H9 (cell line): Measurements from ENCODE around the gene INPP5A. TPM values are rescaled to one million over a fixed set of nuclear protein-coding genes. Genes with fewer than 3 reads are reported as not detected.

ENCODE experiments used
- DNase-seq: peaks from one replicate; pipeline ENCODE4 v3.0.0-alpha.2; 2017
- H2AFZ ChIP-seq: one replicate; pipeline ENCODE4 v1.6.1; 2013; ENCODE audit warnings: mild to moderate bottlenecking, low read length, control low read depth, moderate library complexity
- H2AK5ac ChIP-seq: 2 replicates; pipeline ENCODE4 v1.6.1; 2013; ENCODE audit warnings: low read length, control low read depth, mixed read lengths; ENCODE audit not compliant: insufficient read length
- H2BK120ac ChIP-seq: one replicate; pipeline ENCODE4 v1.6.1; 2013; ENCODE audit warnings: low read depth, mild to moderate bottlenecking, low read length, control low read depth, inconsistent platforms; ENCODE audit not compliant: poor library complexity, severe bottlenecking
- H2BK12ac ChIP-seq: 2 replicates; pipeline ENCODE4 v1.6.1; 2013; ENCODE audit warnings: low read length, control low read depth, mixed read lengths, low read depth; ENCODE audit not compliant: insufficient read length
- H2BK15ac ChIP-seq: 2 replicates; pipeline ENCODE4 v1.6.1; 2013; ENCODE audit warnings: low read depth, low read length, control low read depth
- H2BK20ac ChIP-seq: one replicate; pipeline ENCODE4 v1.6.1; 2013; ENCODE audit warnings: low read depth, mild to moderate bottlenecking, low read length, control low read depth, inconsistent platforms; ENCODE audit not compliant: poor library complexity, severe bottlenecking
- H2BK5ac ChIP-seq: 2 replicates; pipeline ENCODE4 v1.6.1; 2013; ENCODE audit warnings: low read length, control low read depth, mixed read lengths; ENCODE audit not compliant: insufficient read length
- H3K14ac ChIP-seq: 2 replicates; pipeline ENCODE4 v1.6.1; 2013; ENCODE audit warnings: low read length, control low read depth; ENCODE audit not compliant: insufficient read depth
- H3K18ac ChIP-seq: 2 replicates; pipeline ENCODE4 v1.6.1; 2013; ENCODE audit warnings: low read depth, mild to moderate bottlenecking, mixed read lengths, low read length, control low read depth; ENCODE audit not compliant: insufficient read length
- H3K23ac ChIP-seq: 2 replicates; pipeline ENCODE4 v1.6.1; 2013; ENCODE audit warnings: low read length, control low read depth, mixed read lengths, low read depth; ENCODE audit not compliant: insufficient read length
- H3K23me2 ChIP-seq: 2 replicates; pipeline ENCODE4 v1.6.1; 2013; ENCODE audit warnings: low read depth, mild to moderate bottlenecking, mixed read lengths, low read length, control low read depth; ENCODE audit not compliant: insufficient read length, poor library complexity, severe bottlenecking
- H3K27ac ChIP-seq: 2 replicates; pipeline ENCODE4 v1.5.1; 2013; ENCODE audit warnings: low read length, control low read depth, mixed read lengths, low read depth; ENCODE audit not compliant: insufficient read length
- H3K27me3 ChIP-seq: 2 replicates; pipeline ENCODE4 v1.6.1; 2013; ENCODE audit warnings: low read length, control low read depth, inconsistent platforms; ENCODE audit not compliant: insufficient read depth
- H3K4ac ChIP-seq: 2 replicates; pipeline ENCODE4 v1.6.1; 2013; ENCODE audit warnings: low read depth, mild to moderate bottlenecking, control low read depth, inconsistent platforms, low read length, moderate library complexity
- H3K4me1 ChIP-seq: 2 replicates; pipeline ENCODE4 v1.6.1; 2013; ENCODE audit warnings: low read length, control low read depth, inconsistent platforms; ENCODE audit not compliant: insufficient read depth
- H3K4me2 ChIP-seq: 2 replicates; pipeline ENCODE4 v1.6.1; 2013; ENCODE audit warnings: low read length, control low read depth, mixed read lengths; ENCODE audit not compliant: insufficient read length, insufficient read depth
- H3K56ac ChIP-seq: 2 replicates; pipeline ENCODE4 v1.6.1; 2013; ENCODE audit warnings: low read depth, mild to moderate bottlenecking, mixed read lengths, low read length, control low read depth; ENCODE audit not compliant: insufficient read length
- H3K79me1 ChIP-seq: 2 replicates; pipeline ENCODE4 v1.6.1; 2013; ENCODE audit warnings: low read depth, mild to moderate bottlenecking, moderate library complexity, low read length, control low read depth, inconsistent platforms; ENCODE audit not compliant: insufficient read depth, poor library complexity, severe bottlenecking
- H3K79me2 ChIP-seq: 2 replicates; pipeline ENCODE4 v1.6.1; 2013; ENCODE audit warnings: low read length, control low read depth, inconsistent platforms; ENCODE audit not compliant: insufficient read depth
- H3K9ac ChIP-seq: 2 replicates; pipeline ENCODE4 v1.6.1; 2013; ENCODE audit warnings: low read length, control low read depth, mixed read lengths; ENCODE audit not compliant: insufficient read length; ENCODE audit errors: extremely low read depth
- H3K9me3 ChIP-seq: one replicate; pipeline ENCODE4 v1.6.1; 2013; ENCODE audit warnings: low read depth, low read length, inconsistent platforms; ENCODE audit not compliant: control insufficient read depth
- H3T11ph ChIP-seq: one replicate; pipeline ENCODE4 v1.6.1; 2013; ENCODE audit warnings: mild to moderate bottlenecking, low read length, control low read depth, inconsistent platforms
- H4K20me1 ChIP-seq: one replicate; pipeline ENCODE4 v1.6.1; 2013; ENCODE audit not compliant: control insufficient read depth, insufficient read length, insufficient read depth
- H4K5ac ChIP-seq: 2 replicates; pipeline ENCODE4 v1.6.1; 2013; ENCODE audit warnings: low read depth, mild to moderate bottlenecking, mixed read lengths, low read length, control low read depth; ENCODE audit not compliant: insufficient read length
- H4K8ac ChIP-seq: replicated peaks from 2 replicates; pipeline ENCODE4 v1.6.1; 2013; ENCODE audit warnings: low read length, control low read depth, mixed read lengths, low read depth; ENCODE audit not compliant: insufficient read length
- H4K91ac ChIP-seq: 2 replicates; pipeline ENCODE4 v1.6.1; 2013; ENCODE audit warnings: low read depth, mild to moderate bottlenecking, moderate library complexity, mixed read lengths, low read length, control low read depth; ENCODE audit not compliant: insufficient read length
- H3K27ac Mint-ChIP-seq, 3 experiments: 2 replicates in 2 of 3; 3 replicates in 1 of 3; pipeline ENCODE4 v1.8.0; 2020 to 2021; ENCODE audit warnings: mixed read lengths in 3 of 3, mild to moderate bottlenecking in 1 of 3, moderate library complexity in 1 of 3
- H3K27me3 Mint-ChIP-seq: 2 replicates; pipeline ENCODE4 v1.8.0; 2021; ENCODE audit warnings: low read depth, mild to moderate bottlenecking, moderate library complexity, mixed read lengths
- H3K36me3 Mint-ChIP-seq, 3 experiments: 2 replicates in 2 of 3; 3 replicates in 1 of 3; pipeline ENCODE4 v1.8.0; 2020 to 2021; ENCODE audit warnings: low read depth in 3 of 3, mixed read lengths in 3 of 3; ENCODE audit not compliant: insufficient read depth in 1 of 3
- H3K4me1 Mint-ChIP-seq, 2 experiments: 2 replicates each; pipeline ENCODE4 v1.8.0; 2020; ENCODE audit warnings: mixed read lengths in 2 of 2
- H3K4me3 Mint-ChIP-seq, 2 experiments: 2 replicates in 1 of 2; 3 replicates in 1 of 2; pipeline ENCODE4 v1.8.0; 2020 to 2021; ENCODE audit warnings: mild to moderate bottlenecking in 2 of 2, mixed read lengths in 2 of 2, moderate library complexity in 1 of 2
- H3K9me3 Mint-ChIP-seq, 2 experiments: 2 replicates in 1 of 2; 3 replicates in 1 of 2; pipeline ENCODE4 v1.8.0; 2020; ENCODE audit warnings: mild to moderate bottlenecking in 2 of 2, mixed read lengths in 2 of 2, moderate library complexity in 1 of 2
- whole genome bisulfite sequencing: extraction: QIAGEN DNeasy Blood & Tissue Kit; methylation state at CpG from one replicate; pipeline ENCODE4 v1.1.7; 2013; ENCODE audit warnings: missing lambda C conversion rate, low lambda C conversion rate, mixed read lengths; ENCODE audit not compliant: insufficient read length; ENCODE audit errors: extremely low coverage; 5-methylcytosine and 5-hydroxymethylcytosine counted together
- total RNA-seq: library from RNA; stranded (reverse); gene quantifications from 2 replicates; pipeline ENCODE4 v1.2.1, GENCODE V29; 2021
- TF ChIP-seq, protein P1 (sequence below): fragments of 200-600 bp; sonication (generic); conservative IDR thresholded peaks from 3 replicates; pipeline ENCODE4 v1.8.0; 2021; ENCODE audit warnings: antibody characterized with exemption, mild to moderate bottlenecking

Gene INPP5A
- total RNA-seq, 1 experiment from 2014 or later, result 17.7 TPM

DNA sequence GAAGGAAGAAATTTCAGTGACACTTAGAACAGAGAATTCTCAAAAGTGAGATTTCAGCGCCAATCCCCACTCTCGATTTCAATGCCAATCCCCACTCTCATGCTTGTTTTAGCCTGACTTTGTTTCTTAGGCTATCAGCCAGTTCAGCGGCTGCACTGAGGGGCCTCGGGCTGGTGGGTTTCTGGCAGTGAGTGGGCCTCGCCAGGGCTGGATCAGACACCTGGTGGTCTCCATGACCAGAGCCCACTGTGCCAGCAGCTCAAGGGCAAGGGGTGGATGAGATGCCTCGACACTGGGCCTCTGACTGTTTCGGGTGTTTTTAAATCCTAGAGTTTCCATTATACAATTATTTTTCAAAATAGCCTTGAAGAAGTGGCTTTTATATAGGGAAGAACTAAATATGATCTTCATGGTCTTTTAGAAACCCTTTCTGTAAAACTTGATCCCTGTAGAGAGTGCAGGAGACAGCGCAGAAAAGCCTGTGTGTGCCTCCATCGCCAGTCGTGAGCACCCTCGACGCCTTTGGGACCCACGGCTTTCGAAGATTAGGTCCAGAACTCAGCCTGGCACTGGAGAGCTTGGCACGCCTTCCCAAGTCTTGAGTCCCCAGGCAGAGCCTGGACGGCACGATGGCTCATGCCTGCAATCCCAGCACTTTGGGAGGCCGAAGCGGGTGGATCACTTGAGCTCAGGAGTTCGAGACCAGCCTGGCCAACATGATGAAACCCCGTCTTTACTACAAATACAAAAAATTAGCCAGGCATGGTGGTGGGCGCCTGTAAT is 76.2 kb downstream of the INPP5A start:
- Mint-ChIP-seq H3K4me1 (peaks cover 3 to 15% of the 10 kb centered on the region in 2 experiments; a peak in 3 of 4 replicates), H3K36me3 (peaks cover 8 to 12% (median 10%) of the 10 kb centered on the region in 3 experiments; a peak in 6 of 7 replicates), H3K9me3 (peaks cover 9 to 16% of the 10 kb centered on the region in 2 experiments), H3K27ac (no peak overlapping the region), H3K27me3 (peaks cover 13% of the 10 kb centered on the region), H3K4me3 (no peak overlapping the region)
- H3K79me1 ChIP-seq, result no peaks in the 10 kb centered on the region
- H3K79me2 ChIP-seq, result no peaks in the 10 kb centered on the region
- TF ChIP-seq, protein P1, sequence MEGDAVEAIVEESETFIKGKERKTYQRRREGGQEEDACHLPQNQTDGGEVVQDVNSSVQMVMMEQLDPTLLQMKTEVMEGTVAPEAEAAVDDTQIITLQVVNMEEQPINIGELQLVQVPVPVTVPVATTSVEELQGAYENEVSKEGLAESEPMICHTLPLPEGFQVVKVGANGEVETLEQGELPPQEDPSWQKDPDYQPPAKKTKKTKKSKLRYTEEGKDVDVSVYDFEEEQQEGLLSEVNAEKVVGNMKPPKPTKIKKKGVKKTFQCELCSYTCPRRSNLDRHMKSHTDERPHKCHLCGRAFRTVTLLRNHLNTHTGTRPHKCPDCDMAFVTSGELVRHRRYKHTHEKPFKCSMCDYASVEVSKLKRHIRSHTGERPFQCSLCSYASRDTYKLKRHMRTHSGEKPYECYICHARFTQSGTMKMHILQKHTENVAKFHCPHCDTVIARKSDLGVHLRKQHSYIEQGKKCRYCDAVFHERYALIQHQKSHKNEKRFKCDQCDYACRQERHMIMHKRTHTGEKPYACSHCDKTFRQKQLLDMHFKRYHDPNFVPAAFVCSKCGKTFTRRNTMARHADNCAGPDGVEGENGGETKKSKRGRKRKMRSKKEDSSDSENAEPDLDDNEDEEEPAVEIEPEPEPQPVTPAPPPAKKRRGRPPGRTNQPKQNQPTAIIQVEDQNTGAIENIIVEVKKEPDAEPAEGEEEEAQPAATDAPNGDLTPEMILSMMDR, result no peak
- H3K4me2 ChIP-seq, result no peak overlapping the region
- no peak overlapping the region for H3K18ac ChIP-seq
- no peak overlapping the region for H2BK12ac ChIP-seq
- no peak overlapping the region for H3K56ac ChIP-seq
- no peak for DNase-seq
- no peaks in the 10 kb centered on the region for H3K23me2 ChIP-seq
- H3K27me3 ChIP-seq, result no peaks in the 10 kb centered on the region
- no peak overlapping the region for H3K9ac ChIP-seq
- H4K20me1 ChIP-seq, result no peaks in the 10 kb centered on the region
- H2BK5ac ChIP-seq, result no peak overlapping the region
- H3K14ac ChIP-seq, result no peak overlapping the region
- no peak overlapping the region for H3K23ac ChIP-seq
- no peak overlapping the region for H2AFZ ChIP-seq
- no peaks in the 10 kb centered on the region for H3K4me1 ChIP-seq
- H2BK120ac ChIP-seq, result no peak overlapping the region
- H2BK15ac ChIP-seq, result no peak overlapping the region
- no CpG with 5 or more reads among the region's 22 CpGs for WGBS
- no peak overlapping the region for H4K8ac ChIP-seq
- H2BK20ac ChIP-seq, result no peak overlapping the region
- no peaks in the 10 kb centered on the region for H3K9me3 ChIP-seq
- H4K91ac ChIP-seq, result no peak overlapping the region
- H3K4ac ChIP-seq, result no peak overlapping the region
- H4K5ac ChIP-seq, result no peak overlapping the region
- no peak overlapping the region for H2AK5ac ChIP-seq
- no peak overlapping the region for H3T11ph ChIP-seq
- no peak overlapping the region for H3K27ac ChIP-seq
